Activated CD8-positive, alpha-beta T cell treated with anti-CD3 and anti-CD28 coated beads for 36 hours (primary cell): ENCODE measurements around the gene ZFPL1. TPM values are rescaled to one million over a fixed set of nuclear protein-coding genes. Genes with fewer than 3 reads are reported as not detected.

Experiments
- ATAC-seq: fragments of 200-7000 bp; cut with Tn5 transposase; one replicate; pipeline ENCODE4 v1.10.0; 2021; ENCODE audit warnings: mild to moderate bottlenecking, moderate library complexity
- CTCF ChIA-PET: fragments of 350-600 bp; sonication (Branson Sonifier 250); formaldehyde crosslinking; loops from one replicate; lab custom pipeline; 2021; ENCODE audit warnings: antibody characterized with exemption; lab: Charles Lee
- POLR2A ChIA-PET: fragments of 350-600 bp; sonication (Branson Sonifier 250); formaldehyde crosslinking; loops from one replicate; lab custom pipeline; 2021; ENCODE audit warnings: antibody characterized with exemption; lab: Charles Lee
- DNase-seq: peaks from one replicate; pipeline ENCODE4 v3.0.0-alpha.2; 2020
- H3K27ac Mint-ChIP-seq: one replicate; pipeline ENCODE4 v1.8.0; 2021; ENCODE audit warnings: mild to moderate bottlenecking, mixed read lengths
- H3K27me3 Mint-ChIP-seq: one replicate; pipeline ENCODE4 v1.8.0; 2021; ENCODE audit warnings: mixed read lengths
- H3K36me3 Mint-ChIP-seq: one replicate; pipeline ENCODE4 v1.8.0; 2021; ENCODE audit warnings: low read depth, mixed read lengths
- H3K4me1 Mint-ChIP-seq: one replicate; pipeline ENCODE4 v1.8.0; 2021; ENCODE audit warnings: low read depth, mixed read lengths
- H3K4me3 Mint-ChIP-seq: one replicate; pipeline ENCODE4 v1.8.0; 2021; ENCODE audit warnings: mild to moderate bottlenecking, moderate library complexity, mixed read lengths
- H3K9me3 Mint-ChIP-seq: one replicate; pipeline ENCODE4 v1.8.0; 2021; ENCODE audit warnings: mixed read lengths
- intact Hi-C: fragments of 100-400 bp; cut with micrococcal nuclease; formaldehyde crosslinking; loops from one replicate; pipeline ENCODE4 v1.10.0; 2022
- total RNA-seq, 2 experiments: library from RNA; stranded (reverse); gene quantifications; one replicate each; pipeline ENCODE4 v1.2.3, GENCODE V29; 2021
- TF ChIP-seq, protein P1 (sequence below): fragments of 200-600 bp; IDR thresholded peaks from one replicate; pipeline ENCODE4 v1.8.0; 2022; ENCODE audit warnings: antibody characterized with exemption, mild to moderate bottlenecking

Gene ZFPL1
- total RNA-seq, 2 experiments from 2014 or later, result 27.1 to 28.2 TPM

DNA sequence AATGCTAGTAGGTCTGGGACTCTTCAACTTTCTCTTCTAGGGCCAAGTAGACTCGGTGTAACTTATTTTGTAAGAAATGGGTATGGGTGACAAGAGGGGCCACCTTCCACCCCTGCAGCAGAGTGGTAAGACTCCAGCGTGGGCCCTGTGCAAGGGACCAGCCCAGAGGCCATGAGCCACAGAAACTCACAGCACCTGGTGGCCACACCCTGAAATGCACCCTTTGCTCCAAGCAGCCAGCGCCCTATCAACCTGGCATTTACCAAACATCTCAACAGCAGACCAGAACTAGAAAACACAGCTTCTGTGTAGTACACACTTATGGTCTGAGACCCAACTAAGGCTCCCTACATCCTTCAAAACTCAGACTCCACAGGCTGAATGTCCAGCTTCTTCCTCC is 5.9 kb upstream of the ZFPL1 start:
- TF ChIP-seq, protein P1, sequence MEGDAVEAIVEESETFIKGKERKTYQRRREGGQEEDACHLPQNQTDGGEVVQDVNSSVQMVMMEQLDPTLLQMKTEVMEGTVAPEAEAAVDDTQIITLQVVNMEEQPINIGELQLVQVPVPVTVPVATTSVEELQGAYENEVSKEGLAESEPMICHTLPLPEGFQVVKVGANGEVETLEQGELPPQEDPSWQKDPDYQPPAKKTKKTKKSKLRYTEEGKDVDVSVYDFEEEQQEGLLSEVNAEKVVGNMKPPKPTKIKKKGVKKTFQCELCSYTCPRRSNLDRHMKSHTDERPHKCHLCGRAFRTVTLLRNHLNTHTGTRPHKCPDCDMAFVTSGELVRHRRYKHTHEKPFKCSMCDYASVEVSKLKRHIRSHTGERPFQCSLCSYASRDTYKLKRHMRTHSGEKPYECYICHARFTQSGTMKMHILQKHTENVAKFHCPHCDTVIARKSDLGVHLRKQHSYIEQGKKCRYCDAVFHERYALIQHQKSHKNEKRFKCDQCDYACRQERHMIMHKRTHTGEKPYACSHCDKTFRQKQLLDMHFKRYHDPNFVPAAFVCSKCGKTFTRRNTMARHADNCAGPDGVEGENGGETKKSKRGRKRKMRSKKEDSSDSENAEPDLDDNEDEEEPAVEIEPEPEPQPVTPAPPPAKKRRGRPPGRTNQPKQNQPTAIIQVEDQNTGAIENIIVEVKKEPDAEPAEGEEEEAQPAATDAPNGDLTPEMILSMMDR, result peak; percentile 49
- Mint-ChIP-seq H3K36me3 (peaks cover 55% of the 10 kb centered on the region), H3K27me3 (no peaks in the 10 kb centered on the region), H3K27ac (peak overlapping the region; percentile 55), H3K9me3 (no peaks in the 10 kb centered on the region), H3K4me3 (no peak overlapping the region), H3K4me1 (peaks cover 34% of the 10 kb centered on the region)
- intact Hi-C loops, result no loop called here
- peak; percentile 94 for ATAC-seq
- peak; percentile 83 for DNase-seq
- CTCF ChIA-PET, result interaction anchor here (0.9 to 1.8 kb wide), 4 partner anchors 12 to 40 kb away, joined by 3 to 5 read pairs (median 3); no protein-coding TSS in a partner anchor
- POLR2A ChIA-PET, result interaction anchor here (1.0 to 2.1 kb wide), 3 partner anchors 9 to 32 kb away, joined by 3 to 6 read pairs (median 3); no protein-coding TSS in a partner anchor

GRCh38 chr11:65078786-65079342 is 5.2 kb upstream of the ZFPL1 start:
- Mint-ChIP-seq H3K27me3 (no peaks in the 10 kb centered on the region), H3K36me3 (peaks cover 62% of the 10 kb centered on the region), H3K4me1 (peaks cover 34% of the 10 kb centered on the region), H3K4me3 (no peak overlapping the region), H3K27ac (no peak overlapping the region), H3K9me3 (no peaks in the 10 kb centered on the region)
- CTCF ChIA-PET, result interaction anchor here (0.9 to 1.8 kb wide), 5 partner anchors 11 to 65 kb away, joined by 3 to 5 read pairs (median 3); partner anchors contain the start of gene ARL2
- ATAC-seq, result no peak
- DNase-seq, result no peak
- TF ChIP-seq, protein P1, result no peak
- POLR2A ChIA-PET, result interaction anchor here (2.1 kb wide), 1 partner anchor 13 kb away, joined by 6 read pairs; no protein-coding TSS in a partner anchor
- intact Hi-C loops, result no loop called here

DNA sequence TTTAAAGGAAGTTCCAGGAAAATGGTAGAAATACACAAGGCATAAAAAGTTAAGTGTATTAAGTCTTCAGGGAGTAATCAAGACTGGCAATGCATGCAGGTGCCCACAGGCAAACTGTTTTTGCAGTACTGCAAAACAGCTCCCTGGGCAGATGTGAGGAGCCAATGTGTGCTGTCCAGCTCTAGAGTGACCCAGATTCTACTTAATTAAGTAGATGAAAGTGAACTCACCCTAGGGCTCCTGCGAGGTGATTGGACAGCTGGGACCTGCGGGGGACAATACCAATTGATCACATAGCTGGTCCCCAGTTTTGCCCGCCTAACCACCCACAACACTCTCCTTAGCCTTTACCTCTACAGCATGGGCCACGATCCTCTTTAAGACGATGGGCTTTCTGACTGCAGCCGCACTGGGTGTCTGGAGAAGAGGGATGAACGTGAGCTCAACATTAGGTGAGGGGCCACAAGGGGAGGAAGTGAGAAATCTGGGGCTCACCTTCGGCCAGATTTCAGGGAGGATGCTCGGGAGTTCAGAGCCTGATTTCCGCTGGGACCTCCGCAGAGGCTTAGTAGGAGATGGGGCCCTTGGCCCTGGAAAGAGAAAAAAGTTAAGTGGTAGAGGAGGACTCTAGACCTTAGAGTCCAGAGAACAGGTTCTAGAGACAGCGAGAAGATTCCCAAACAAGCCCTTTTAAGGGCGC is 738 bp upstream of the ZFPL1 start:
- Mint-ChIP-seq H3K27me3 (no peaks in the 10 kb centered on the region), H3K27ac (peak overlapping the region; percentile 98), H3K36me3 (peaks cover 51% of the 10 kb centered on the region), H3K9me3 (no peaks in the 10 kb centered on the region), H3K4me3 (peak overlapping the region; percentile 99), H3K4me1 (peaks cover 43% of the 10 kb centered on the region)
- CTCF ChIA-PET, result interaction anchor here (1.4 to 1.6 kb wide), 5 partner anchors 14 to 69 kb away, joined by 5 to 10 read pairs (median 6); partner anchors contain the start of genes ARL2, FAU, MRPL49 and ZNHIT2
- peak; percentile 17 for DNase-seq
- peak; percentile 5 for ATAC-seq
- intact Hi-C loops, result loop anchor here (5.0 kb wide), 1 partner anchor 61 kb away; no protein-coding TSS in a partner anchor
- POLR2A ChIA-PET, result interaction anchor here (0.6 to 2.6 kb wide), 20 partner anchors 8 to 644 kb away, joined by 3 to 13 read pairs (median 4); partner anchors contain the start of genes ARL2, SAC3D1, SNX15 and VPS51
- TF ChIP-seq, protein P1, result no peak

- H3K36me3 Mint-ChIP-seq, result peaks cover 46% of the 10 kb centered on the region
- TF ChIP-seq, protein P1, result no peak
- ATAC-seq, result peak; percentile 26
- no peaks in the 10 kb centered on the region for H3K9me3 Mint-ChIP-seq
- H3K4me3 Mint-ChIP-seq, result peak overlapping the region; percentile 99
- intact Hi-C loops, result loop anchor here (5.0 kb wide), 1 partner anchor 62 kb away; no protein-coding TSS in a partner anchor
- H3K27me3 Mint-ChIP-seq, result no peaks in the 10 kb centered on the region
- no peak for DNase-seq
- ChIA-PET CTCF (interaction anchor here (1.6 kb wide), 1 partner anchor 25 kb away, joined by 7 read pairs; no protein-coding TSS in a partner anchor), POLR2A (interaction anchor here (0.9 to 3.5 kb wide), 3 partner anchors 11 to 71 kb away, joined by 3 to 24 read pairs (median 4); partner anchors contain the start of genes ARL2 and VPS51)
- peak overlapping the region; percentile 98 for H3K27ac Mint-ChIP-seq
- peaks cover 32% of the 10 kb centered on the region for H3K4me1 Mint-ChIP-seq
Observed at GRCh38 chr11:65084598-65085375, 765 bp downstream of the ZFPL1 start.
